ENCODE measurements around the gene PPP2R5D. TPM values are rescaled to one million over a fixed set of nuclear protein-coding genes. Genes with fewer than 3 reads are reported as not detected.
"Not testable (repeated sequence)": the region's sequence is repeated elsewhere in the genome, so short reads cannot be mapped to it uniquely, and the experiment has no call there.

The PPP2R5D gene
- total RNA-seq, 1 donor from 2014 or later = 27.8 TPM

- no peak for DNase-seq (ENCODE audit: low spot score)
Measured at GRCh38 chr6:42988486-42989020, 4.2 kb downstream of the PPP2R5D start.

GRCh38 chr6:42989923-42990322 lies 5.6 kb downstream of the PPP2R5D start:
- DNase-seq (ENCODE audit: low spot score) = no peak

- DNase-seq (ENCODE audit: low spot score) = no peak
Measured at GRCh38 chr6:42993445-42993844, 9.1 kb downstream of the PPP2R5D start.

GRCh38 chr6:42996513-42996912 lies 12.1 kb downstream of the PPP2R5D start:
- DNase-seq (ENCODE audit: low spot score) = no peak

GRCh38 chr6:42998205-42998604 lies 13.8 kb downstream of the PPP2R5D start:
- DNase-seq (ENCODE audit: low spot score) = not testable (repeated sequence)

GRCh38 chr6:43001843-43002242 lies 17.5 kb downstream of the PPP2R5D start:
- DNase-seq (ENCODE audit: low spot score) = no peak

GRCh38 chr6:43005844-43006243 lies 21.5 kb downstream of the PPP2R5D start:
- no peak for DNase-seq (ENCODE audit: low spot score)

GRCh38 chr6:43006251-43006650 lies 21.9 kb downstream of the PPP2R5D start:
- no peak for DNase-seq (ENCODE audit: low spot score)

GRCh38 chr6:43007126-43007525 lies 22.8 kb downstream of the PPP2R5D start:
- no peak for DNase-seq (ENCODE audit: low spot score)

GRCh38 chr6:43009124-43009523 lies 24.8 kb downstream of the PPP2R5D start:
- no peak for DNase-seq (ENCODE audit: low spot score)

- no peak for DNase-seq (ENCODE audit: low spot score)
Measured at GRCh38 chr6:43011207-43011606, 26.8 kb downstream of the PPP2R5D start.

- no peak for DNase-seq (ENCODE audit: low spot score)
Measured at GRCh38 chr6:43012364-43012763, 28.0 kb downstream of the PPP2R5D start.

GRCh38 chr6:43013097-43013842 lies 28.9 kb downstream of the PPP2R5D start:
- peak; percentile 91 for DNase-seq (ENCODE audit: low spot score)

GRCh38 chr6:43013843-43014433 lies 29.6 kb downstream of the PPP2R5D start, which contains the start of the genes KLHDC3 and MEA1:
Gene KLHDC3 (plus strand): TSS chr6:43014249. CDS start chr6:43017193, 2,944 bp downstream.
Gene MEA1 (minus strand): TSS chr6:43013946. CDS start chr6:43013813, 133 bp downstream.
- peak; percentile 98 for DNase-seq (ENCODE audit: low spot score)

GRCh38 chr6:43014434-43014909 lies 30.1 kb downstream of the PPP2R5D start:
- no peak for DNase-seq (ENCODE audit: low spot score)

GRCh38 chr6:43016176-43016942 lies 32.0 kb downstream of the PPP2R5D start:
- DNase-seq (ENCODE audit: low spot score) = no peak

- DNase-seq (ENCODE audit: low spot score) = no peak
Measured at GRCh38 chr6:43016943-43017334, 32.6 kb downstream of the PPP2R5D start.

- DNase-seq (ENCODE audit: low spot score) = no peak
Measured at GRCh38 chr6:43019152-43019551, 34.8 kb downstream of the PPP2R5D start.

- no peak for DNase-seq (ENCODE audit: low spot score)
Measured at GRCh38 chr6:43020052-43020705, 35.8 kb downstream of the PPP2R5D start.

- DNase-seq (ENCODE audit: low spot score) = no peak
Measured at GRCh38 chr6:43020847-43021246, 36.5 kb downstream of the PPP2R5D start.
